ENCODE data around the gene FHDC1.

GRCh38 chr4:152946446-152946845 lies 10.3 kb downstream of the FHDC1 start:
- TF ChIP-seq POLR2AphosphoS5 (IDR thresholded peaks at IDR 0.05; ENCODE audit: low read depth, low read length): no peak
- TF ChIP-seq POLR2A (IDR thresholded peaks at IDR 0.05; ENCODE audit: low read depth, low read length): no peak
- TF ChIP-seq TAF1 (IDR thresholded peaks at IDR 0.05; ENCODE audit: borderline replicate concordance, low read depth, low read length): no peak
